ENCODE measurements around the gene LMAN2. TPM values are rescaled to one million over a fixed set of nuclear protein-coding genes. Genes with fewer than 3 reads are reported as not detected.
"Not testable (repeated sequence)": the region's sequence is repeated elsewhere in the genome, so short reads cannot be mapped to it uniquely, and the experiment has no call there.

LMAN2 gene
- total RNA-seq, 1 donor = 190 TPM

GRCh38 chr5:177310757-177311391, 40.6 kb downstream of the LMAN2 start:
- peak overlapping the region; percentile 77 for H3K4me3 ChIP-seq (ENCODE audit: low read depth, low read length)
- no peak for DNase-seq (ENCODE audit: low read depth)
- no peak for TF ChIP-seq CTCF (IDR thresholded peaks at IDR 0.05; ENCODE audit: insufficient read depth, low read length)

- TF ChIP-seq CTCF (IDR thresholded peaks at IDR 0.05; ENCODE audit: insufficient read depth, low read length) = no peak
- no peak for DNase-seq (ENCODE audit: low read depth)
- H3K4me3 ChIP-seq (ENCODE audit: low read depth, low read length) = peak overlapping the region; percentile 77
Observed at GRCh38 chr5:177310332-177310731, 41.1 kb downstream of the LMAN2 start.

DNA sequence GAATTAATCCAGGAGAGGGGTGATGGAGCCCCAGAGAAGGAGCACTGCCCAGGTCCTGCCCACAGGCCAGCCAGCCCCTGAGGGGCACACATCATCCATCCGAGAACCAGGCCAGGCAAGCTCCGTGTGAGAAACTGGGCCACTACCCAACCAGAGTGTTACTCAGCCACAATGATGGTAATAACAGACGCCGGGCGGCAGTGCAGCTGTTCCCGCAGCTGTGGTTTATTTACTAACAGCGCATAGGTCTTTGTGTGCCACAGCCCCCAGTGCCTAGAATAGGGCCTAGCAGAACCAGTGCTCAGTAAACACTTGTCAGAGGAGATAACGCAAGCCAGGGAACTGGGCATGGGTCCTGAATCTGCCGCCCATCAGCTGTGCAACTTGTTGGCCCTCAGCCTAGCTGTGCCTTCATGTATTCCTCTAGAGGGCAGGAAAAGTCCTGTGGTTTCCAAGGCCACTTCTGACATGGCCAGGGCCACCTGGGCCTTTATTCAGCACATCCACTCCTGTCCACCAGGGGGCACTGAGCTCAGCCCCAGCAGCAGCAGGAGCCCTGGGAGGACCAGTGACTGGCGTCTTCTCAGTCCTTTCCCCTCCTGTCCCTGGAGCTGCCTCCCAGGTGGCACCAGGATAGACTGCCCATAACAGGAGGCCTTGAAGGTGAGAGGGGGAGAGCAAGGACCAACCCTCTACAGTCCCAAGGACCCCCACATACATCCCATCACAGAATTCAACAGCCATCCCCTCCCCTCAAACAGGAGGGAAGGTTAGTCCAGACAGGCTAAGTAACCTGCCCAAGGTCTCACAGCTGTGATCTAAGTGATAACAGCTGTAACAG, 41.9 kb downstream of the LMAN2 start:
- TF ChIP-seq CTCF (IDR thresholded peaks at IDR 0.05; ENCODE audit: insufficient read depth, low read length) = peak; percentile 93
- H3K4me3 ChIP-seq (ENCODE audit: low read depth, low read length) = no peak overlapping the region
- DNase-seq (ENCODE audit: low read depth) = peak; percentile 65

DNA sequence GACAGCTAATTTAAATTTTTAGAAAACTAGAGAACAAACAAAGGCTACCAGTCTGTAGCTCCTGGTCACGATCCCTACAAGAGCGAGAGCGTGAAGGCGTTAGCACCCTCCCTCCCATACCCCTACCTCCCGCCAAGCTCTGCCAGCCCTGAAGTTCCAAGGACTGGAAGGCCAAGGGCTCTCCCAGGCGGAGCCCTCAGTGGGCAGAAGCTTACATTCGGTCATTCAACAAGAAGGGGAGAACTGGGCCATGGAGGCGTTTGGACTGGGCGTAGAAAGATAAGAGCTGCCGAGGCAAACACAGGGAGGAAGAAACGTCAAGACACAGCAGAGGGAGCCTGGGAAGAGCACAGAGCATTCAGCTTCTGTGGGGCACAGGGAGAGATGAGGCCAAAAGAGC, 42.7 kb downstream of the LMAN2 start:
- no peak for DNase-seq (ENCODE audit: low read depth)
- TF ChIP-seq CTCF (IDR thresholded peaks at IDR 0.05; ENCODE audit: insufficient read depth, low read length) = no peak
- no peak overlapping the region for H3K4me3 ChIP-seq (ENCODE audit: low read depth, low read length)

DNA sequence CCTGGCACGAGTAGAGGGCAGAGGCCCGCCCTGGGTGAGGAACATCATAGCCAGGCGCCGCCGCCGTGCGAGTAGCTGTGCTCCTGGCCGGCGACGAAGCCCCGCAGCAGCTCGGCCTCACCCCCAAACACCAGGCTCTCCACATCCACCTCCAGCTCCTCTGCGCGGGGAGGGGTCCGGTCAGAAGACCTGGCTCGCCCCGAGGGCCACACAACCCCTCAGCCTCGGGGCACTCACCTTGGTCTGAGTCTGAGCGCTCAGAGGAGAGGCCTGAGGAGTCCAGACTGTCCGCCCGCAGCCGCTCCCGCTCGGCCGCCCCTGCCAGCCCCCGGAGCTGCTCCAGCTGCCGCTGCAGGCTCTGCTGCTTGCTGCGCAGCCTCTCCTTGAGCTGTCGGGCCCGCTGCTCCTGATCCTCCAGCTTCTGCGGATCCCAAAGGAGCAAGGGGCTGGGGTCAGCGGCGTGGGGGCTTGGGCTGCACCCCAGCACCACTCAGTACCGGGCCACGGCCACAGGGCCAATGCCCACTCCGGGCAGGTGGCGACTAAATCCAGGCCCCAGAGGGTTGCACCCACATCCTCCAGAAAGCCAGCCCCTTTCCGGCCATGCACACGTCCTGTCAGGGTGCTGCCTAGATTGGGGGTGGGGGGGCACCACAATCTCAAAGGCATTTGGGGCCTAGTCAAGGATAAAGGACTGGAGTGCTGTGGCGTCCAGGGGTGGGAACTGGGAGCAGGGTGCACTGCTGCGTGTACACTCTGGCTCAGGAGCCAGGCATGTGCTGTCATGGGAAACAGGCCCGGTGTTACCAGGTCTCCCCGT, 43.7 kb downstream of the LMAN2 start:
- H3K4me3 ChIP-seq (ENCODE audit: low read depth, low read length) = no peak overlapping the region
- no peak for DNase-seq (ENCODE audit: low read depth)
- no peak for TF ChIP-seq CTCF (IDR thresholded peaks at IDR 0.05; ENCODE audit: insufficient read depth, low read length)

- TF ChIP-seq CTCF (IDR thresholded peaks at IDR 0.05; ENCODE audit: insufficient read depth, low read length) = no peak
- DNase-seq (ENCODE audit: low read depth) = no peak
- no peak overlapping the region for H3K4me3 ChIP-seq (ENCODE audit: low read depth, low read length)
Observed at GRCh38 chr5:177306674-177307543, 44.6 kb downstream of the LMAN2 start.

GRCh38 chr5:177306103-177306640, 45.3 kb downstream of the LMAN2 start:
- not testable (repeated sequence) for DNase-seq (ENCODE audit: low read depth); H3K4me3 ChIP-seq (ENCODE audit: low read depth, low read length)

Data from fibroblast of the aortic adventitia (primary cell).